ENCODE data around the gene MMP7.

The MMP7 gene, protein sequence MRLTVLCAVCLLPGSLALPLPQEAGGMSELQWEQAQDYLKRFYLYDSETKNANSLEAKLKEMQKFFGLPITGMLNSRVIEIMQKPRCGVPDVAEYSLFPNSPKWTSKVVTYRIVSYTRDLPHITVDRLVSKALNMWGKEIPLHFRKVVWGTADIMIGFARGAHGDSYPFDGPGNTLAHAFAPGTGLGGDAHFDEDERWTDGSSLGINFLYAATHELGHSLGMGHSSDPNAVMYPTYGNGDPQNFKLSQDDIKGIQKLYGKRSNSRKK

DNA sequence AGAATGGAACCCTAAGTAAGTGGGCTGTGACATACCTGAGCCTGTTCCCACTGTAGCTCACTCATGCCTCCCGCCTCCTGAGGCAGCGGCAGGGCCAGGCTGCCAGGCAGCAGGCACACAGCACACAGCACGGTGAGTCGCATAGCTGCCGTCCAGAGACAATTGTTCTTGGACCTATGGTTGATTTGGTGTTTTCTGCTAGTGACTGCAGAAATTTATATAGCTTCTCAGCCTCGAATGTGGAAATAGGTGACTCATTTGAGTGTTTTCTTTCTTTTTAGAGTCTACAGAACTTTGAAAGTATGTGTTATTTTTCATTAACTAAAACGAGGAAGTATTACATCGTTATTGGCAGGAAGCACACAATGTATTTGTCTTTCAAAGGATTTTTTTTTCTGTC, at the start of gene MMP7:
Gene MMP7 (minus strand): TSS at position 190 of the 400 bp plus-strand sequence. CDS start 47 bp downstream, at position 143.
- Histone ChIP-seq H3K27me3 (ENCODE audit: insufficient read depth, low read length) (no peaks in the 10 kb centered on the region; the same call in 1 of the 2 replicates), H3K36me3 (ENCODE audit: insufficient read depth, low read length) (no peaks in the 10 kb centered on the region), H2AFZ (ENCODE audit: low read length, unreplicated experiment) (peak within 1 kb of the TSS; percentile 87), H3K4me3 (ENCODE audit: low read depth, low read length) (peak within 1 kb of the TSS; percentile 30), H3K4me1 (ENCODE audit: control insufficient read depth, insufficient read depth, low read length, unreplicated experiment) (peaks cover 10% of the 10 kb centered on the region), H3K27ac (ENCODE audit: low read depth, low read length) (no peak within 1 kb of the TSS), H3K79me2 (ENCODE audit: control insufficient read depth, insufficient read depth, low read length, unreplicated experiment) (no peaks in the 10 kb centered on the region)

GRCh38 chr11:102577723-102578122, 47.2 kb upstream of the MMP7 start:
- H3K4me1 ChIP-seq (ENCODE audit: control insufficient read depth, insufficient read depth, low read length, unreplicated experiment) = peaks cover 8% of the 10 kb centered on the region
- no peaks in the 10 kb centered on the region for H3K36me3 ChIP-seq (ENCODE audit: insufficient read depth, low read length)

GRCh38 chr11:102577182-102577581, 46.6 kb upstream of the MMP7 start:
- H3K4me1 ChIP-seq (ENCODE audit: control insufficient read depth, insufficient read depth, low read length, unreplicated experiment) = peaks cover 8% of the 10 kb centered on the region
- no peak overlapping the region for H3K27ac ChIP-seq (ENCODE audit: low read depth, low read length)
- no peaks in the 10 kb centered on the region for H3K27me3 ChIP-seq (ENCODE audit: insufficient read depth, low read length)
- H2AFZ ChIP-seq (ENCODE audit: low read length, unreplicated experiment) = no peak overlapping the region
- H3K79me2 ChIP-seq (ENCODE audit: control insufficient read depth, insufficient read depth, low read length, unreplicated experiment) = no peaks in the 10 kb centered on the region
- no peaks in the 10 kb centered on the region for H3K36me3 ChIP-seq (ENCODE audit: insufficient read depth, low read length)
- H3K4me3 ChIP-seq (ENCODE audit: low read depth, low read length) = no peak overlapping the region

More at GRCh38 chr11:102577723-102578122, 47.2 kb upstream of the MMP7 start:
- Histone ChIP-seq H3K27me3 (ENCODE audit: insufficient read depth, low read length) (no peaks in the 10 kb centered on the region), H3K4me3 (ENCODE audit: low read depth, low read length) (no peak overlapping the region), H3K79me2 (ENCODE audit: control insufficient read depth, insufficient read depth, low read length, unreplicated experiment) (no peaks in the 10 kb centered on the region), H2AFZ (ENCODE audit: low read length, unreplicated experiment) (no peak overlapping the region), H3K27ac (ENCODE audit: low read depth, low read length) (no peak overlapping the region)

GRCh38 chr11:102576350-102576749, 45.8 kb upstream of the MMP7 start:
- H3K79me2 ChIP-seq (ENCODE audit: control insufficient read depth, insufficient read depth, low read length, unreplicated experiment) = no peaks in the 10 kb centered on the region
- no peak overlapping the region for H2AFZ ChIP-seq (ENCODE audit: low read length, unreplicated experiment)
- peaks cover 8% of the 10 kb centered on the region for H3K4me1 ChIP-seq (ENCODE audit: control insufficient read depth, insufficient read depth, low read length, unreplicated experiment)
- no peaks in the 10 kb centered on the region for H3K27me3 ChIP-seq (ENCODE audit: insufficient read depth, low read length)
- no peaks in the 10 kb centered on the region for H3K36me3 ChIP-seq (ENCODE audit: insufficient read depth, low read length)
- H3K4me3 ChIP-seq (ENCODE audit: low read depth, low read length) = no peak overlapping the region
- H3K27ac ChIP-seq (ENCODE audit: low read depth, low read length) = no peak overlapping the region

- Histone ChIP-seq H3K36me3 (ENCODE audit: insufficient read depth, low read length) (no peaks in the 10 kb centered on the region), H3K27me3 (ENCODE audit: insufficient read depth, low read length) (no peaks in the 10 kb centered on the region), H3K4me3 (ENCODE audit: low read depth, low read length) (no peak overlapping the region), H2AFZ (ENCODE audit: low read length, unreplicated experiment) (no peak overlapping the region), H3K27ac (ENCODE audit: low read depth, low read length) (no peak overlapping the region), H3K79me2 (ENCODE audit: control insufficient read depth, insufficient read depth, low read length, unreplicated experiment) (no peaks in the 10 kb centered on the region), H3K4me1 (ENCODE audit: control insufficient read depth, insufficient read depth, low read length, unreplicated experiment) (peaks cover 4% of the 10 kb centered on the region)
Observed at GRCh38 chr11:102575012-102575411, 44.5 kb upstream of the MMP7 start.

DNA sequence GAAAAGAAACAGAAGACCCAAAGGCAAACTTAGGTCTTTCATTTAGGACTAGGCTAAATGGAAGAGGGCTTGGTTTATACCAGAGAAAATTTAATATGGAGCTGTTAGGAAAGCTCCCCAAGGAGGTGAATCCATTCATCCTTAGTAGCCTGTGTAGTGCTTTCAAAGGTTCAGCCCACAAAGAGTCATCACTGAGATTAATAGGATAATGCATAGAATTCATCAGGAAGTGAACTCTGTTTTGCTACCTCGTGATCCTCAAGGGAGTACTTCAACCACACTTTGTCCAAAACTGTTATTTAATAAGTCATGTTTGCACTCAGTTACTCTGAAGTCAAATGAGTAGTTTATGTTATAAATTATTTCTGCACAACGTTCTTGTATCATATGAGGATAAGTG, 43.3 kb upstream of the MMP7 start:
- Histone ChIP-seq H3K27me3 (ENCODE audit: insufficient read depth, low read length) (no peaks in the 10 kb centered on the region), H3K79me2 (ENCODE audit: control insufficient read depth, insufficient read depth, low read length, unreplicated experiment) (no peaks in the 10 kb centered on the region), H3K4me3 (ENCODE audit: low read depth, low read length) (no peak overlapping the region), H2AFZ (ENCODE audit: low read length, unreplicated experiment) (no peak overlapping the region), H3K27ac (ENCODE audit: low read depth, low read length) (no peak overlapping the region), H3K4me1 (ENCODE audit: control insufficient read depth, insufficient read depth, low read length, unreplicated experiment) (no peaks in the 10 kb centered on the region), H3K36me3 (ENCODE audit: insufficient read depth, low read length) (no peaks in the 10 kb centered on the region)

DNA sequence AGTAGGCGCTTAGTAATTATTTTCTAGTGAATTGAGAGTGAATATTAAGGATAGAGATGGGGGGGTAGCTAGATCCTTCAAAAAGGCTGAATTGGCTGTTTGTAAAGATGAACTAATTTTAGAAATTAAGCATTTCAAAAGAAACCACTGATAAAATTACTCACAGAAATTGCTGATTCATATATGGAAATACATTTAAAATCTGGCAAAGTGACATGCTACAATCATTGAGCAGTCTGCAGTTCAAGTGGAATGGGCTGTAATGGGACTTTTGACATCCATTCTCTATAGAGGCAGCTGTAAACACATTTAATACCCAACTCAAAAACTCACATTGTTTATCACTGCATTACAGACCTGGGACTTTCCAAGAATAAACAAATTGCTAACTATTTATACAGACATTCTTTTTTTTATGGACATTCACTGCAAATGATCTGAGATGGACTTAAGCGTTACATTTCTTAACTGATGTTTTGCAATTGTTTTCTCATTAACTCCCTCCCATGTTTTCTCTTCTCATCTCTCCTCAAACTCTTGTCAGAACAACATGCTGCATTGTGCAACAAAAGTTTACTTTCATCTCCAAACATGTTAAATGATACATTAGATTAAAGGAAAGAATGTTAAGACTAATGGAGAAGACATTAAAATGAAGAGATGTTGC, 42.1 kb upstream of the MMP7 start:
- Histone ChIP-seq H3K4me3 (ENCODE audit: low read depth, low read length) (no peak overlapping the region), H2AFZ (ENCODE audit: low read length, unreplicated experiment) (no peak overlapping the region)

GRCh38 chr11:102568851-102569250, 38.3 kb upstream of the MMP7 start:
- peaks cover 2% of the 10 kb centered on the region for H3K4me1 ChIP-seq (ENCODE audit: control insufficient read depth, insufficient read depth, low read length, unreplicated experiment)
- H2AFZ ChIP-seq (ENCODE audit: low read length, unreplicated experiment) = no peak overlapping the region
- H3K4me3 ChIP-seq (ENCODE audit: low read depth, low read length) = no peak overlapping the region
- H3K27ac ChIP-seq (ENCODE audit: low read depth, low read length) = no peak overlapping the region
- no peaks in the 10 kb centered on the region for H3K36me3 ChIP-seq (ENCODE audit: insufficient read depth, low read length)
- no peaks in the 10 kb centered on the region for H3K79me2 ChIP-seq (ENCODE audit: control insufficient read depth, insufficient read depth, low read length, unreplicated experiment)
- no peaks in the 10 kb centered on the region for H3K27me3 ChIP-seq (ENCODE audit: insufficient read depth, low read length)

More for the DNA sequence above, 42.1 kb upstream of the MMP7 start:
- Histone ChIP-seq H3K27ac (ENCODE audit: low read depth, low read length) (no peak overlapping the region), H3K27me3 (ENCODE audit: insufficient read depth, low read length) (no peaks in the 10 kb centered on the region), H3K36me3 (ENCODE audit: insufficient read depth, low read length) (no peaks in the 10 kb centered on the region), H3K79me2 (ENCODE audit: control insufficient read depth, insufficient read depth, low read length, unreplicated experiment) (no peaks in the 10 kb centered on the region), H3K4me1 (ENCODE audit: control insufficient read depth, insufficient read depth, low read length, unreplicated experiment) (no peaks in the 10 kb centered on the region)

DNA sequence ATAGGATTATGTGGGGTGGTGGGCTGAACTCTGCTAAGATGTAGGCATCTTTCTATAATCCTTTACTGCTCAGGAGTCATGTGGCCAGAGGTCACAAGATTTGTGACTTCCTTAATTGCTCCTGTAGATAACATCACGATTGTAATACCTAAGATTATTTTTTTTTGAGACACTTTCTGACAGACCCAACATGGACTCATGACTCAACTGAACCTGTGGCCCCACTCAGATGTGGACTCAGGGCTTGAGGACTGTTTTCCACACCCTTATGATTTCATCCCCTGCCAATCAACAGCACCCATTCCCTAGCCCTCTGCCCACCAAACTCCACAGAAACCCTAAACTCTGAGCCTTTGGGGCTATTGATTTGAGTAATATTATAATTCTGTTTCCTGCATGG, 35.6 kb upstream of the MMP7 start:
- peaks cover 21% of the 10 kb centered on the region for H3K4me1 ChIP-seq (ENCODE audit: control insufficient read depth, insufficient read depth, low read length, unreplicated experiment)
- no peak overlapping the region for H3K4me3 ChIP-seq (ENCODE audit: low read depth, low read length)
- no peaks in the 10 kb centered on the region for H3K79me2 ChIP-seq (ENCODE audit: control insufficient read depth, insufficient read depth, low read length, unreplicated experiment)
- H2AFZ ChIP-seq (ENCODE audit: low read length, unreplicated experiment) = no peak overlapping the region
- no peaks in the 10 kb centered on the region for H3K36me3 ChIP-seq (ENCODE audit: insufficient read depth, low read length)
- no peak overlapping the region for H3K27ac ChIP-seq (ENCODE audit: low read depth, low read length)
- H3K27me3 ChIP-seq (ENCODE audit: insufficient read depth, low read length) = no peaks in the 10 kb centered on the region

GRCh38 chr11:102564110-102564509, 33.6 kb upstream of the MMP7 start:
- Histone ChIP-seq H2AFZ (ENCODE audit: low read length, unreplicated experiment) (peak overlapping the region; percentile 62), H3K27me3 (ENCODE audit: insufficient read depth, low read length) (no peaks in the 10 kb centered on the region), H3K4me3 (ENCODE audit: low read depth, low read length) (peak overlapping the region; percentile 48; the same call in 1 of the 2 replicates), H3K79me2 (ENCODE audit: control insufficient read depth, insufficient read depth, low read length, unreplicated experiment) (no peaks in the 10 kb centered on the region), H3K27ac (ENCODE audit: low read depth, low read length) (peak overlapping the region; percentile 72), H3K4me1 (ENCODE audit: control insufficient read depth, insufficient read depth, low read length, unreplicated experiment) (peaks cover 32% of the 10 kb centered on the region), H3K36me3 (ENCODE audit: insufficient read depth, low read length) (no peaks in the 10 kb centered on the region)

GRCh38 chr11:102561636-102562035, 31.1 kb upstream of the MMP7 start:
- Histone ChIP-seq H3K27ac (ENCODE audit: low read depth, low read length) (peak overlapping the region; percentile 78), H3K36me3 (ENCODE audit: insufficient read depth, low read length) (no peaks in the 10 kb centered on the region), H2AFZ (ENCODE audit: low read length, unreplicated experiment) (peak overlapping the region; percentile 98), H3K27me3 (ENCODE audit: insufficient read depth, low read length) (no peaks in the 10 kb centered on the region), H3K79me2 (ENCODE audit: control insufficient read depth, insufficient read depth, low read length, unreplicated experiment) (no peaks in the 10 kb centered on the region), H3K4me1 (ENCODE audit: control insufficient read depth, insufficient read depth, low read length, unreplicated experiment) (peaks cover 32% of the 10 kb centered on the region), H3K4me3 (ENCODE audit: low read depth, low read length) (peak overlapping the region; percentile 55)
